GM18502 (cell line): ENCODE measurements around the gene SCMH1.
"Not testable (repeated sequence)": the region's sequence is repeated elsewhere in the genome, so short reads cannot be mapped to it uniquely, and the experiment has no call there.

Experiments
- ATAC-seq: cut with Tn5 transposase; IDR thresholded peaks from one replicate; pipeline ENCODE4 v1.9.1; 2021; ENCODE audit warnings: mild to moderate bottlenecking; ENCODE audit not compliant: unreplicated experiment, poor library complexity

SCMH1 gene

GRCh38 chr1:41255978-41256377 is 13.9 kb upstream of the SCMH1 start:
- ATAC-seq = no peak

GRCh38 chr1:41251120-41251519 is 9.0 kb upstream of the SCMH1 start:
- ATAC-seq = not testable (repeated sequence)

- ATAC-seq = no peak
Measured at GRCh38 chr1:41249319-41249718, 7.2 kb upstream of the SCMH1 start.

GRCh38 chr1:41246568-41246967 is 4.5 kb upstream of the SCMH1 start:
- no peak for ATAC-seq

GRCh38 chr1:41245659-41246058 is 3.6 kb upstream of the SCMH1 start:
- ATAC-seq = no peak

- ATAC-seq = no peak
Measured at GRCh38 chr1:41243079-41243385, 926 bp upstream of the SCMH1 start.

- ATAC-seq = peak; percentile 17
Measured at GRCh38 chr1:41242342-41243078, 404 bp upstream of the SCMH1 start.

- peak; percentile 60 for ATAC-seq
Measured at GRCh38 chr1:41241354-41241748, 755 bp downstream of the SCMH1 start.

- no peak for ATAC-seq
Measured at GRCh38 chr1:41240781-41241353, 1.2 kb downstream of the SCMH1 start.

- ATAC-seq = no peak
Measured at GRCh38 chr1:41239988-41240610, 2.0 kb downstream of the SCMH1 start.

- ATAC-seq = no peak
Measured at GRCh38 chr1:41238311-41238988, 3.7 kb downstream of the SCMH1 start.

- no peak for ATAC-seq
Measured at GRCh38 chr1:41236781-41237180, 5.3 kb downstream of the SCMH1 start.

- no peak for ATAC-seq
Measured at GRCh38 chr1:41235893-41236292, 6.2 kb downstream of the SCMH1 start.

- no peak for ATAC-seq
Measured at GRCh38 chr1:41233708-41234107, 8.4 kb downstream of the SCMH1 start.

- no peak for ATAC-seq
Measured at GRCh38 chr1:41232305-41232704, 9.8 kb downstream of the SCMH1 start.

GRCh38 chr1:41230656-41231055 is 11.4 kb downstream of the SCMH1 start:
- no peak for ATAC-seq

- not testable (repeated sequence) for ATAC-seq
Measured at GRCh38 chr1:41229219-41229618, 12.9 kb downstream of the SCMH1 start.

- no peak for ATAC-seq
Measured at GRCh38 chr1:41226815-41227434, 15.2 kb downstream of the SCMH1 start.

GRCh38 chr1:41225495-41225894 is 16.6 kb downstream of the SCMH1 start:
- ATAC-seq = no peak

- ATAC-seq = no peak
Measured at GRCh38 chr1:41222496-41222895, 19.6 kb downstream of the SCMH1 start.

- no peak for ATAC-seq
Measured at GRCh38 chr1:41221995-41222394, 20.1 kb downstream of the SCMH1 start.
